DND-41 (cell line): Measurements from ENCODE around the gene PISD.

ENCODE experiments used
- ATAC-seq: fragments of 200-7000 bp; cut with Tn5 transposase; 3 replicates; pipeline ENCODE4 v1.9.1; 2021; ENCODE audit warnings: low read depth; ENCODE audit not compliant: insufficient read depth
- DNase-seq: peaks from one replicate; pipeline ENCODE4 v3.0.0-alpha.2; 2020
- H2AFZ ChIP-seq: 2 replicates; pipeline ENCODE4 v1.6.0; 2012; ENCODE audit warnings: low read depth, low read length
- H3K27ac ChIP-seq: 2 replicates; pipeline ENCODE4 v1.5.1; 2012; ENCODE audit warnings: low read length, inconsistent platforms
- H3K27me3 ChIP-seq: fragments of 200-600 bp; sonication (generic); 2 replicates; pipeline ENCODE4 v1.6.0; 2012; ENCODE audit warnings: low read length, mild to moderate bottlenecking, inconsistent platforms; ENCODE audit not compliant: insufficient read depth, poor library complexity
- H3K36me3 ChIP-seq: 2 replicates; pipeline ENCODE4 v1.5.1; 2012; ENCODE audit warnings: low read length, inconsistent platforms; ENCODE audit not compliant: insufficient read depth
- H3K4me1 ChIP-seq: 2 replicates; pipeline ENCODE4 v1.5.1; 2012; ENCODE audit warnings: mild to moderate bottlenecking, low read length; ENCODE audit not compliant: insufficient read depth
- H3K4me2 ChIP-seq: 2 replicates; pipeline ENCODE4 v1.6.0; 2012; ENCODE audit warnings: mild to moderate bottlenecking, moderate library complexity, low read length, inconsistent platforms; ENCODE audit not compliant: insufficient read depth
- H3K4me3 ChIP-seq, 2 experiments: fragments of 200-600 bp in 1 of 2; shearing (Covaris generic) in 1 of 2; 2 replicates each; pipeline ENCODE4 v1.5.1; 2012 to 2016; ENCODE audit warnings: inconsistent platforms in 2 of 2, low read length in 2 of 2, mild to moderate bottlenecking in 2 of 2, low read depth in 1 of 2, moderate library complexity in 1 of 2
- H3K79me2 ChIP-seq: 2 replicates; pipeline ENCODE4 v1.6.0; 2012; ENCODE audit warnings: low read length, inconsistent platforms; ENCODE audit not compliant: insufficient read depth
- H3K9ac ChIP-seq: 2 replicates; pipeline ENCODE4 v1.6.0; 2012; ENCODE audit warnings: low read depth, mild to moderate bottlenecking, inconsistent platforms, low read length, moderate library complexity
- H3K9me3 ChIP-seq: 2 replicates; pipeline ENCODE4 v1.5.1; 2012; ENCODE audit warnings: low read length, moderate library complexity, mild to moderate bottlenecking, inconsistent platforms; ENCODE audit not compliant: insufficient read depth, severe bottlenecking
- H4K20me1 ChIP-seq: 2 replicates; pipeline ENCODE4 v1.6.0; 2012; ENCODE audit warnings: low read length; ENCODE audit not compliant: insufficient read depth
- EZH2 ChIP-seq: IDR thresholded peaks from 3 replicates; pipeline ENCODE4 v1.6.1; 2012; ENCODE audit warnings: borderline replicate concordance, low read depth, mild to moderate bottlenecking, moderate library complexity, low read length, inconsistent platforms; ENCODE audit not compliant: severe bottlenecking
- TF ChIP-seq, protein P1 (sequence below): IDR thresholded peaks from 2 replicates; pipeline ENCODE4 v1.5.1; 2012; ENCODE audit warnings: borderline replicate concordance, low read length, moderate library complexity, mild to moderate bottlenecking; ENCODE audit not compliant: poor library complexity, severe bottlenecking; ENCODE audit errors: extremely low read depth

PISD gene

DNA sequence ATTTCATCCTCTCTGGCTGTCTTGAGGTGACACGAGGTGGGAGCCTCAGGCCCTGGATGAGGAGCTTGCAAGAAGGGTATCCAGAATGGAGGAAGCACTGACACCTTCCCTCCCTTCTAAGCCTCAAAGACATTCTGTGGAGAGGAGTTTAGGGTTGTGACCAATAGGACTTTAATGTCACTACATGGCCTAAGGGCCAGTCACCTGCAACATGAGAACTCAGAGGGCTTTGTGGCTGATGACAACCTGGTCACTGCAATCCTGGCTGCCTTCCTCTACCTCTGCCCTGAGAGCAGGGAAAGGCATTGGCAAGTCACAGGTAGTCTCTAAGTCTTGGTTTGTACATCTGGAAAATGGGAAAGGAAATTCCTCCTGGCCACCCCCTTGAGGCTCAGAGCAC is 33.7 kb downstream of the PISD start:
- Histone ChIP-seq H3K9me3 (no peaks in the 10 kb centered on the region), H4K20me1 (peaks cover 69% of the 10 kb centered on the region), H3K4me1 (peaks cover 45% of the 10 kb centered on the region), H2AFZ (no peak overlapping the region), H3K27me3 (no peaks in the 10 kb centered on the region), H3K4me2 (peak overlapping the region; percentile 3; the same call in 1 of the 2 replicates), H3K79me2 (peaks cover 87% of the 10 kb centered on the region), H3K9ac (no peak overlapping the region), H3K4me3 (0 out of 4 replicates have a peak overlapping the region, but pooled peaks of 1 of the 2 experiments have one; percentile 24), H3K36me3 (peaks cover 45% of the 10 kb centered on the region), H3K27ac (peak overlapping the region; percentile 35; the same call in 1 of the 2 replicates)
- TF ChIP-seq, protein P1, sequence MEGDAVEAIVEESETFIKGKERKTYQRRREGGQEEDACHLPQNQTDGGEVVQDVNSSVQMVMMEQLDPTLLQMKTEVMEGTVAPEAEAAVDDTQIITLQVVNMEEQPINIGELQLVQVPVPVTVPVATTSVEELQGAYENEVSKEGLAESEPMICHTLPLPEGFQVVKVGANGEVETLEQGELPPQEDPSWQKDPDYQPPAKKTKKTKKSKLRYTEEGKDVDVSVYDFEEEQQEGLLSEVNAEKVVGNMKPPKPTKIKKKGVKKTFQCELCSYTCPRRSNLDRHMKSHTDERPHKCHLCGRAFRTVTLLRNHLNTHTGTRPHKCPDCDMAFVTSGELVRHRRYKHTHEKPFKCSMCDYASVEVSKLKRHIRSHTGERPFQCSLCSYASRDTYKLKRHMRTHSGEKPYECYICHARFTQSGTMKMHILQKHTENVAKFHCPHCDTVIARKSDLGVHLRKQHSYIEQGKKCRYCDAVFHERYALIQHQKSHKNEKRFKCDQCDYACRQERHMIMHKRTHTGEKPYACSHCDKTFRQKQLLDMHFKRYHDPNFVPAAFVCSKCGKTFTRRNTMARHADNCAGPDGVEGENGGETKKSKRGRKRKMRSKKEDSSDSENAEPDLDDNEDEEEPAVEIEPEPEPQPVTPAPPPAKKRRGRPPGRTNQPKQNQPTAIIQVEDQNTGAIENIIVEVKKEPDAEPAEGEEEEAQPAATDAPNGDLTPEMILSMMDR = no peak
- TF ChIP-seq EZH2 = no peak
- DNase-seq = no peak
- no peak for ATAC-seq

DNA sequence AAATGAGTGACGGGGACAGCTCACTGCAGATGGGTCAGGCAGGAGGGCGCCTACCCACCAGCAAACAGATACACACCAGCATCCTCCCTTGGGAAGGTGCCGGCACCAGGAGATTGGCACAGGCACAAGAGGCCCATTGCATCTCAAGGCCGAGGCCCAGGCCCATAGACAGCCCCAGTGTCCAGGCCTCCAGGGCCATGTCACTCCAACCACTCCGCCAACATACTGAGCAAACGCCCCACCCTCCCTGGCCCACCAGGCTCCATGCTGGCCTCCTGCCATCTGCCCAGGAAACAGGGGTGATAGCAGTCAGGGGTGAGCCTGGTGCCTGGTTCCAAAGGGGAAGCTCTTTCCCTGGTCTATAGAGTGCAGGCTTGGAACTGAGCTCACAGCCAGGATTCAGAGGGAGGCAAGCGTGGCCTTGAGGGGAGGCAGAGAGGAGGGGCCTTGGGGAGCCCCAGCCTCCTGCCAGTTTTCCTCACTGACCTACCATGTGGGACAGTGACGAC is 34.7 kb downstream of the PISD start:
- Histone ChIP-seq H2AFZ (no peak overlapping the region), H3K9me3 (no peaks in the 10 kb centered on the region), H3K27me3 (no peaks in the 10 kb centered on the region), H3K4me2 (no peak overlapping the region), H3K36me3 (peaks cover 55% of the 10 kb centered on the region), H4K20me1 (peaks cover 76% of the 10 kb centered on the region), H3K27ac (0 out of 2 replicates have a peak overlapping the region, but pooled peaks have one; percentile 15), H3K9ac (no peak overlapping the region), H3K4me3 (no peak overlapping the region), H3K4me1 (peaks cover 45% of the 10 kb centered on the region), H3K79me2 (peaks cover 92% of the 10 kb centered on the region)
- TF ChIP-seq, protein P1 = no peak
- no peak for TF ChIP-seq EZH2
- DNase-seq = no peak
- ATAC-seq = no peak

DNA sequence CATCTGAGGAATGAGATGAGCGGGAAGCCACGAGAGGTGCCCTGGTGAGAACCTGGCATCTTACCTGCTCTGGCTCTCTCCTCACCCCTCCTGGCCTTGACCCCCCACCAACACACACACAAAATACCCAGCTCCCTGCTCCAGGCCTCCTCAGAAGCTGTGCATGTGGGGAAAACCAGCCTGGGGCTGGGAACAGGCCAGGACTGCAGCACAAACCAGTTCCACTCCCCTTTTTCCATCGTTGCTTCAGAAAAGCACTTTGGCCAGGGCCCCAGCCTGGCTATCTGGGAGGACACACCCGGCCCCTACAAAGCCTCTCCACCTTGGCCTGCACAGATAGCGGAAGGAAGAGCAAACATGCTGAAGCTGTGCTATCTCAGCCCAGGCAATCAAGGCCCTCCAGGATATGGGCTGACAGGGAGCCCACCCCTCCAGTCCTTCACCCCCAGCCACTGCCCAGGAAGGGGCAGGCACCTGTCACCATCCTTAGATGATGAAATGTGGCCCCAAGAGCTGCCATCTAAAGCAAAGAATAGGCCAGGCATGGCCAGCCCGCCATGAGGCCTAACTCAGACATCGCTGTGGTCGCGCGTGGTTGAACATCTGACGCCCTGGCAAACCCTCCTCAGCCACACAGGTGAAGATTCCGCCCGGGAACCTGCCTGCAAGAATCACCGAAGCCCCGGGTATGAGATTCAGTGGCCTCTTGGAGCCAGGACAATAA is 35.4 kb downstream of the PISD start:
- Histone ChIP-seq H3K36me3 (peaks cover 62% of the 10 kb centered on the region), H4K20me1 (peaks cover 83% of the 10 kb centered on the region), H3K79me2 (peaks cover 94% of the 10 kb centered on the region), H3K9ac (no peak overlapping the region), H3K4me1 (peaks cover 45% of the 10 kb centered on the region), H3K9me3 (no peaks in the 10 kb centered on the region), H3K4me2 (no peak overlapping the region), H2AFZ (no peak overlapping the region), H3K27me3 (no peaks in the 10 kb centered on the region), H3K4me3 (no peak overlapping the region), H3K27ac (0 out of 2 replicates have a peak overlapping the region, but pooled peaks have one; percentile 15)
- no peak for TF ChIP-seq EZH2
- TF ChIP-seq, protein P1 = no peak
- no peak for ATAC-seq
- no peak for DNase-seq
